ENCODE measurements around the gene CLEC4C. TPM values are rescaled to one million over a fixed set of nuclear protein-coding genes. Genes with fewer than 3 reads are reported as not detected.
A peak's percentile ranks its signal among the peaks of the same experiment; 100 is the strongest.

Gene CLEC4C
- total and polyA plus RNA-seq, 2 of the 13 experiments (the other 11 are each of a cell fraction or from before 2014, with no cell fraction given), result not detected

- H2AFZ ChIP-seq (ENCODE audit: low read length), result no peak overlapping the region
- H4K20me1 ChIP-seq (ENCODE audit: insufficient read depth, low read length), result no peaks in the 10 kb centered on the region
- H3K9ac ChIP-seq (ENCODE audit: insufficient read depth, low read depth, low read length), result no peak overlapping the region
- TF ChIP-seq SP140L (CRISPR knock-in tag; IDR thresholded peaks at IDR 0.05; ENCODE audit: borderline replicate concordance) (no peak), MAFF (IDR thresholded peaks at IDR 0.05; ENCODE audit: low read depth, low read length) (peak; percentile 86), NPAS2 (CRISPR knock-in tag; IDR thresholded peaks at IDR 0.05; ENCODE audit: borderline replicate concordance) (no peak), MAFK (conservative IDR thresholded peaks at IDR 0.05 in 1 of 2, IDR thresholded peaks at IDR 0.05 in 1 of 2; ENCODE audit: low read length in 2 of 2) (peak; percentile 83 to 92)
- POLR2A ChIA-PET, result no interaction called here
- ATAC-seq (no peak), DNase-seq (ENCODE audit: low spot score) (no peak), FAIRE-seq (no peak)
- intact Hi-C loops (cut with micrococcal nuclease; ENCODE audit: unreplicated experiment) (no loop called here), in situ Hi-C loops (cut with HindIII; ENCODE audit: extremely low pct_ligation_motif_present, low pct_unique_long_range_greater_than_20kb) (no loop called here)
- WGBS (ENCODE audit: low lambda C conversion rate), result 3% methylated on average over 3 of the region's 3 CpGs
- no peak overlapping the region for H3K4me3 ChIP-seq (replicated peaks in 1 of 3; ENCODE audit: insufficient read depth in 1 of 3, low read depth in 2 of 3, low read length in 3 of 3)
- H3K27me3 ChIP-seq (ENCODE audit: control insufficient read depth in 1 of 2, insufficient read depth in 2 of 2, low read length in 2 of 2), result peaks cover 0 to 2% of the 10 kb centered on the region in 2 experiments; a peak in 1 of 5 replicates
- no peaks in the 10 kb centered on the region for H3K4me1 ChIP-seq (ENCODE audit: insufficient read depth, low read length)
- H3K4me2 ChIP-seq (ENCODE audit: low read depth, low read length), result no peak overlapping the region
- H3K27ac ChIP-seq (ENCODE audit: extremely low read length, insufficient read depth, low read length), result no peak overlapping the region
- no TSS peak for BruUV-seq (replicated peaks)
- H3K79me2 ChIP-seq (ENCODE audit: insufficient read depth, low read length), result no peaks in the 10 kb centered on the region
- no peaks in the 10 kb centered on the region for H3K9me3 ChIP-seq (ENCODE audit: low read length)
- H3K36me3 ChIP-seq (replicated peaks in 1 of 2; ENCODE audit: control insufficient read depth in 1 of 2, insufficient read depth in 2 of 2, low read length in 2 of 2), result no peaks in the 10 kb centered on the region
- CTCF ChIA-PET (ENCODE audit: low intra/inter-chr PET ratio, low total read pairs), result no interaction called here
These were observed 22.8 kb upstream of the CLEC4C start for GRCh38 chr12:7769999-7770398.

GRCh38 chr12:7758766-7759140, 11.6 kb upstream of the CLEC4C start:
- no TSS peak for BruUV-seq (replicated peaks)
- Histone ChIP-seq H3K9ac (ENCODE audit: insufficient read depth, low read depth, low read length) (no peak overlapping the region), H3K4me1 (ENCODE audit: insufficient read depth, low read length) (0 out of 2 replicates have a peak, but pooled peaks cover 4% of the 10 kb centered on the region), H3K36me3 (replicated peaks in 1 of 2; ENCODE audit: control insufficient read depth in 1 of 2, insufficient read depth in 2 of 2, low read length in 2 of 2) (no peaks in the 10 kb centered on the region), H3K27ac (ENCODE audit: extremely low read length, insufficient read depth, low read length) (no peak overlapping the region), H3K9me3 (ENCODE audit: low read length) (no peaks in the 10 kb centered on the region), H4K20me1 (ENCODE audit: insufficient read depth, low read length) (no peaks in the 10 kb centered on the region), H3K4me3 (replicated peaks in 1 of 3; ENCODE audit: insufficient read depth in 1 of 3, low read depth in 2 of 3, low read length in 3 of 3) (no peak overlapping the region), H3K4me2 (ENCODE audit: low read depth, low read length) (no peak overlapping the region), H2AFZ (ENCODE audit: low read length) (no peak overlapping the region), H3K27me3 (ENCODE audit: control insufficient read depth in 1 of 2, insufficient read depth in 2 of 2, low read length in 2 of 2) (no peaks in the 10 kb centered on the region; a peak in 1 of 5 replicates), H3K79me2 (ENCODE audit: insufficient read depth, low read length) (no peaks in the 10 kb centered on the region)
- POLR2A ChIA-PET, result no interaction called here
- 26% methylated on average over 9 of the region's 9 CpGs for WGBS (ENCODE audit: low lambda C conversion rate)
- DNase-seq (ENCODE audit: low spot score), result no peak
- no peak for ATAC-seq
- no peak for FAIRE-seq
- intact Hi-C loops (cut with micrococcal nuclease; ENCODE audit: unreplicated experiment), result no loop called here
- in situ Hi-C loops (cut with HindIII; ENCODE audit: extremely low pct_ligation_motif_present, low pct_unique_long_range_greater_than_20kb), result no loop called here
- CTCF ChIA-PET (ENCODE audit: low intra/inter-chr PET ratio, low total read pairs), result no interaction called here
- no peak for TF ChIP-seq ZSCAN12 (CRISPR knock-in tag; IDR thresholded peaks at IDR 0.05)
- TF ChIP-seq ZNF7 (CRISPR knock-in tag; IDR thresholded peaks at IDR 0.05), result no peak
- no peak for TF ChIP-seq YEATS4 (CRISPR knock-in tag; IDR thresholded peaks at IDR 0.05; ENCODE audit: borderline replicate concordance)
- TF ChIP-seq BRD4 (CRISPR knock-in tag; IDR thresholded peaks at IDR 0.05), result no peak
- TF ChIP-seq TRIM24 (CRISPR knock-in tag; IDR thresholded peaks at IDR 0.05), result no peak
- no peak for TF ChIP-seq RXRB (CRISPR knock-in tag; IDR thresholded peaks at IDR 0.05; ENCODE audit: borderline replicate concordance)
- no peak for TF ChIP-seq GRHL1 (CRISPR knock-in tag; conservative IDR thresholded peaks at IDR 0.05)
- no peak for TF ChIP-seq ZNF773 (CRISPR knock-in tag; IDR thresholded peaks at IDR 0.05; ENCODE audit: borderline replicate concordance)
- TF ChIP-seq ZNF34 (CRISPR knock-in tag; IDR thresholded peaks at IDR 0.05; ENCODE audit: borderline replicate concordance), result no peak
- no peak for TF ChIP-seq MXD3 (CRISPR knock-in tag; IDR thresholded peaks at IDR 0.05)
- TF ChIP-seq ZNF576 (CRISPR knock-in tag; IDR thresholded peaks at IDR 0.05), result no peak
- TF ChIP-seq NFE2L2 (IDR thresholded peaks at IDR 0.05; ENCODE audit: low read length), result no peak
- no peak for TF ChIP-seq EHMT2 (IDR thresholded peaks at IDR 0.05; ENCODE audit: borderline replicate concordance, low read depth, low read length)
- TF ChIP-seq ZNF709 (CRISPR knock-in tag; IDR thresholded peaks at IDR 0.05), result no peak
- no peak for TF ChIP-seq MXI1 (IDR thresholded peaks at IDR 0.05; ENCODE audit: borderline replicate concordance, low read depth, low read length)
- TF ChIP-seq SMAD9 (CRISPR knock-in tag; IDR thresholded peaks at IDR 0.05), result no peak

Data from HepG2 (cell line).